Left ventricle myocardium superior (tissue), 1 donor: ENCODE data around the gene ZNF575. TPM values are rescaled to one million over a fixed set of nuclear protein-coding genes. Genes with fewer than 3 reads are reported as not detected.
"Not testable (repeated sequence)": the region's sequence is repeated elsewhere in the genome, so short reads cannot be mapped to it uniquely, and the experiment has no call there.

ENCODE experiments used
- ATAC-seq: fragments of 200-7000 bp; cut with Tn5 transposase; one replicate; pipeline ENCODE4 v1.9.1; 2020; ENCODE audit warnings: mild to moderate bottlenecking, moderate library complexity
- DNase-seq: peaks from one replicate; pipeline ENCODE4 v3.0.0-alpha.2; 2020
- intact Hi-C: fragments of 100-400 bp; cut with micrococcal nuclease; formaldehyde crosslinking; loops from one replicate; pipeline ENCODE4 v1.11.0; 2022
- total RNA-seq: library from RNA; stranded (reverse); fragmentation: NEBNext Ultra II Directional; extraction: Animal tissue kit (Norgen Biotek cat#: 25700); gene quantifications from one replicate; pipeline ENCODE4 v1.2.1, GENCODE V29; 2021
- donor health status: DM: no; HTN: yes; CAD: no; lungs with severe emphysema.

Gene ZNF575
- total RNA-seq, 1 donor from 2014 or later, result 1.8 TPM

DNA sequence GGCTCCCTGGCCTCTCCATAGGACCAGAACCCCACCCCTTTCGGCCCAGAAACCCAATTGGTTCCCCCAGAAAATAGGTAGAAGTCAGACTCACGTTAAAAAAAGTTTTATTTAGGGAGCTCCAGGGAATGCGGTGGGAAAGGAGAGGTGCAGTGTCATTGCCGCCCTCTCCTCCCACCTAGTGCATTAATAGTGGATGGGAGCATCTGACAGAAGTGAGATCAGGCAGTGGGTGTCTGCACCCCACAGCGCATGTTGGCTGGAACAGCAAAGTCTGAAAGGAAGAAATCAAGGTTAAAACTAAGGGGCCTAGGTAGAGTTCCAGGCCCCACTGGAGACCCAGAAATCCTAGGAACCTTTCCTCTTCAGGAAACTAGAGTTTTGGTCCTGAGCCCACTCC, 26.4 kb upstream of the ZNF575 start:
- DNase-seq (no peak), ATAC-seq (no peak)
- intact Hi-C loops, result no loop called here

DNA sequence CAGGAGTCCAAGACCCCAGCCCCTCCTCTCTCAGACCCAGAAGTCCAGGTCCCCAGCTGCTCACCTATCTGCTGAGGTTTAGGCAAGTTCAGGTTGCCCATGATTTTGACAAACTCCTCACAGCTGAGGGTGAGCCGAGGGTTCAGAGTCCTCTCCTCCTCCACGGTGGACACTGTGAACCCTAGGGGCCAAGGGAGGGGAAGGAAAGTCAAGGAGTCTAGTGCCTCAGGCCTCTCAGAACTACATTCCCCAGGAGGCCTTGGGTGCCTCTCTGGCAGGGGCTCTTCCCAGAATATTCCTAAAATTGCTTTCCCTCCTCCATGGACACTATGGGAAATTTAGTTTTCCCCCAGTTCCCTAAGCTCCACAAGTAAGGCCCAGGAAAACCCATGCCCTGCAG, 25.1 kb upstream of the ZNF575 start:
- ATAC-seq, result no peak
- DNase-seq, result no peak
- intact Hi-C loops, result no loop called here

- DNase-seq, result no peak
- intact Hi-C loops, result no loop called here
- ATAC-seq, result no peak
Measured at GRCh38 chr19:43510713-43511112, 22.3 kb upstream of the ZNF575 start.

DNA sequence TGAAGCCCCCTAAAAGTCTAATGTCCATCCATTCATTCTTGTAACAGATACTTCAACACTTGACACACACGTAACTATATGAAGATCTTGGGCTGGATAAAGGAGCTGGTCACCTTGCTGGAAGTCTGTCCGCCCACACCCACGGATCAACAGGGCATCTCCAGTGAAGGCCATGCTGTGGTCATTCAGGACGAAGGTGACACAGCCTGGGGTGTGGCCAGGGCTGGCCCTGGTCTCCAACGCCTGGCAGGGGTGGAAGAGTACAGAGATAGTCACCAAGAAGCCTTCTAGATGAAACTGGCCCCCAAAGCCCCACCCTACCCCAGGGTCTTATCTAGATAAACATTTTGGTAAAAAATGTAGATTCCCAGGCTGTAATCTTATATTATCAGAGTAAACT, 21.7 kb upstream of the ZNF575 start:
- DNase-seq, result no peak
- intact Hi-C loops, result no loop called here
- ATAC-seq, result no peak

DNA sequence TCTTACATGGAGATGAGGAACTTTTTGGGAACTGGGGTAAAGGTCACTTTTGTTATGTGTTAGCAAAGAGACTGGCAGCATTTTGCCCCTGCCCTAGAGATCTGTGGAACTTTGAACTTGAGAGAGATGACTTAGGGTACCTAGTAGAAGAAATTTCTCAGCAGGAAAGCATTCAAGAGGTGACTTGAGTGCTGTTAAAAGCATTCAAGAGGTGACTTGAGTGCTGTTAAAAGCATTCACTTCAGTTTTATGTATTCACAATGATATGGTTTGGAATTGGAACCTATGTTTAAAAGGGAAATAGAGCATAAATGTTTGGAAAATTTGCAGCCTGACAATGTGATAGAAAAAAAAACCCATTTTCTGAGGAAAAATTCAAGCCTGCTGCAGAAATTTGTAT, 20.6 kb upstream of the ZNF575 start:
- ATAC-seq, intact Hi-C loops, DNase-seq: not testable (repeated sequence)

DNA sequence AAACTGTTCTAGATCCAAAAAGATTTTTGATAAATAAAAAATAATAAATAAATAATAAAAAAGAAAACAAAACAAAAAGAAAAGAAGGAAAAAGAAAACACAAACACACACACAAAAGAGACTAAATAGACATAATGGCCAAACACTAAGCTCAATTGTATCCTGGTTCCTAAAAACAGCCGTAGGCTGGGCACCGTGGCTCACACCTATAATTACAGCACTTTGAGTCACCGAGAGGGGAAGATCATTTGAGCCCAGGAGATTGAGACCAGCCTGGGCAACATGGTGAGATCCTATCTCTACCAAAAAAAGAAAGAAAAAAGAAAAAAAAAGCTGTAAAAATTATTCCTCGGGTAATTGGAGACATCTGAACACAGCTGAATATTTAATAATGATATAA, 14.9 kb upstream of the ZNF575 start:
- ATAC-seq (no peak), DNase-seq (no peak)
- intact Hi-C loops, result loop anchor here (2.0 kb wide), 1 partner anchor 71 kb away; no protein-coding TSS in a partner anchor

- intact Hi-C loops, result loop anchor here (2.0 kb wide), 1 partner anchor 73 kb away; no protein-coding TSS in a partner anchor
- ATAC-seq (peak; percentile 75), DNase-seq (peak; percentile 81)
Measured at GRCh38 chr19:43519436-43520088, 13.4 kb upstream of the ZNF575 start.

- no peak for ATAC-seq
- intact Hi-C loops, result no loop called here
- DNase-seq, result no peak
Measured at GRCh38 chr19:43522929-43523328, 10.1 kb upstream of the ZNF575 start.

DNA sequence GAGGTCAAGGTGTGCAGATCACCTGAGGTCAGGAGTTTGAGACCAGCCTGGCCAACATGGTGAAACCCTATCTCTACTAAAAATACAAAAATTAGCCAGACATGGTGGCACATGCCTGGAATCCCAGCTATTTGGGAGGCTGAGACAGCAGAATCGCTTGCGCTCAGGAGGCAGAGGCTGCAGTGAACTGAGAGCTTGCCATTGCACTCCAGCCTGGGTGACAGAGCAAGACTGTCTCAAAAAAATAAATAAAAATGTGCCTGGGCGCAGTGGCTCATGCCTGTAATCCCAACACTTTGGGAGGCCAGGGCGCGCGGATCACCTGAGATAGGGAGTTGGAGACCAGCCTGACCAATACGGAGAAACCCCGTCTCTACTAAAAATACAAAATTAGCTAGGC, 9.3 kb upstream of the ZNF575 start:
- DNase-seq, intact Hi-C loops, ATAC-seq: not testable (repeated sequence)

DNA sequence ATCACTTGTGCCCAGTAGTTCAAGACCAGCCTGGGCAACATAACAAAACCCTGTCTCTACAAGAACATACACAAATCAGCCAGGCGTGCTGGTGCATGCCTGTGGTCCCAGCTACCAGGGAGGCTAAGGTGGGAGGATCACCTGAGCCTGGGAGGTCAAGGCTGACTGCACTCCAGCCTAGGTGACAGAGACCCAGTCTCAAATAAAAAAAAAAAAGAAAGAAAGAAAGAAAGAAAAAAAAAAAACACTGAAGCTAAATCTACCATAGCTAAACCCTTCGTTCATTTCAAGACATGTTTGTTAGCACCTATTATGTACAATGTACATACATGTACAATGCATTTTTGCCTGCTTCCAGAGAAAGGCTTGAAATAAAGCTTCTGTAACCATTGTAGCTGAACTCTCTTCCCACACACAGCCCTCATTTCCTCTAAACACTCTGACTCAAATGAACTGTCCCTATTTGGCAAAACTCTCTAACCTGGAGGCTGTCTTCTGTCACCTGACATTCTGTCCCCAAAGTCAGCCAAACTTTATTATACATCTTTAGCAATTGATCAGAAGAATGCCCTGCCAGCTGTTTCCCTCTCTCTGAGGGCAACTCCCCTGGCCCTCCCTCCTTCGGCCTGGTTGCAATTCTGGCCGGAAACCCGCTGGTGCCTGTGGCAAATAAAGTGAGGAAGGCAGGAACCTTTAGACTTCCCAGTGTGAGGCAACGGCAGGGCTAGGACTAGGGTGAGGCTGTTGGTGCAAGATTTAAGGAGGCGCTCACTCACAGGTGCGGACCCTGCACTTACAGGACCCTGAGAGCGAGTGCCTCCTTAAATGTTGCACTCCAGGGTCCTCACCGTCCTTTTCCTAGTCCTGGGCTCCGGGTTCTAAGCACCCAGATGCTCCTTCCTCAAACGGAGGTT, 7.8 kb upstream of the ZNF575 start:
- ATAC-seq, result peak; percentile 54

GRCh38 chr19:43525836-43526771, 6.9 kb upstream of the ZNF575 start:
- intact Hi-C loops, result no loop called here
- DNase-seq (peak; percentile 39), ATAC-seq (peak; percentile 33)

More for the DNA sequence above, 7.8 kb upstream of the ZNF575 start:
- DNase-seq, result peak; percentile 60
- intact Hi-C loops, result no loop called here

DNA sequence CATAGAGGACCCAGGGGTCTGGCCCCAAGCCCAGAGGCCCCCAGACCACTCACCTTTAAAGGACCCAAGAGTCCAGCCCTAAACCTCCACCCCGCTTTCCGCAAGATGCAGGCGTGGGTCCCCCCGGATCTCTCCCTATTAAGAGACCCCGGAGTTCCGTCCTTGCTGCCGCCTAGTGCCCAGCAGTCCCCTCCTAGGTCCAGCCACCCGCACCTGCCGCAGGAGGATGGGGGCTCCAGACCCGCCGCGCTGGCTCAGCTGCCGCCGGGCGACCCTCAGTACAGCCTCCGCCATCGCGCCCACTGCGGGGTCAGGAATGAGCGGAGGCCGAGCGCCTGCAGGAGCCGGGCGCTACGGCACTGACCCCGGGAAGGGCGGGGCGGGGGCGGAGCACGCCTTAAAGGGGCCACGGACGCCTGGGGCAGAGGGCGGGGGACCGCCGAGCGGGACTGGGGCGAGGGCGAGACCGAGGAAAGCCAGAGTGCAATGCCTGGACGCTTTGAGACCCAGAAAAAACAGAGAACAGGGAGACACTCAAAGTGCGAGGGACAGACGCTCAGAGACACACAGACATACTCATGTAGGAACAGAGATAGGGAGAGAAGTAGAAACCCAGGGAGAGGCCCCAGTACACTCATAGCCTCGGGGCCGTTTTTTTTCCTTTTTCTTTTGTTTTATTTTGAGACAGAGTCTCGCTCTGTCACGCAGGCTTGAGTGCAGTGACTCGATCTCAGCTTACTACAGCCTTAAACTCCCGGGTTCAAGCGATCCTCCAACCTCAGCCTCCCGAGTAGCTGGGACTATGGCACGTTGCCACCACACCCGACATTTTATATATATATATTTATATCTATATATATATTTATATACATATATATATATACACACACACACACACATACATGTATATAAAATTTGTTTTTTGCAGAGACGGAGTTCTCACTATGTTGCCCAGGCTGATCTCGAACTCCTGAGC, 5.8 kb upstream of the ZNF575 start, which contains the start of gene ETHE1:
Gene ETHE1 (minus strand): TSS at position 318 of the 976 bp plus-strand sequence. CDS start 24 bp downstream, at position 294.
- DNase-seq, result peak; percentile 92
- intact Hi-C loops, result no loop called here
- ATAC-seq, result peak; percentile 96

DNA sequence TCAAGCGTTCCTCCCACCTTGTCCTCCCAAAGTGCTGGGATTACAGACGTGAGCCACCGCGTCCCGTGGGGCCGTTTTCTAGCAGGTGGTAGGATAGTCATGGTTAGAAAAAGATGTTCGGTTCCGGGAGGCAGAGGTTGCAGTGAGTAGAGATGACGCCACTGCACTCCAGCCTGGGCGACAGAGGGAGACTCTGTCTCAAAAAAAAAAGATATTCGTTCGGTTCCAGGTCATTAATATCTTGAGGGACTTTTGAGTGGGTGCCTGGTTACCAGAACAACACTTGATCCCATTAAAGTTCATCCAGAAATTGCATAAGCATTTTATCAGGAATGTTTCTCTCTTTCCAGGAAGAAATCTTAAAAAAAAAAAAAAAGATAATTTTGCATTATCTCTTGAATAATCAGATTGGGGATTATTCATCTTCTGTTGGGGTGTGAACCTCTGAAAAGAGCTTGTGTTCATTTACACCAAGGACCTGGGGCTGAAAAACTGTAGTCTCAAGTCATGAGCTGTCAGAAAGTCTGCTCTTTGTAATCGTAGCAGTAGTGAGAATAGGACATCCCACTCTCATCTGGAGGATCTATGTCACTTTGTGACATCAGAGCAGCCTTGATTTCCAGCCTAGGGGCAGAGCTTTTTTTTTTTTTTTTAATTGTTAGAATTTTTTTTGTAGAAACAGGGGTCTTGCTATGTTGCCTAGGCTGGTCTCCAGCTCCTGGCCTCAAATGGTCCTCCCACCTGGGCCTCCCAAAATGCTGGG, 4.9 kb upstream of the ZNF575 start:
- ATAC-seq (peak; percentile 5), DNase-seq (peak; percentile 50)
- intact Hi-C loops, result no loop called here

DNA sequence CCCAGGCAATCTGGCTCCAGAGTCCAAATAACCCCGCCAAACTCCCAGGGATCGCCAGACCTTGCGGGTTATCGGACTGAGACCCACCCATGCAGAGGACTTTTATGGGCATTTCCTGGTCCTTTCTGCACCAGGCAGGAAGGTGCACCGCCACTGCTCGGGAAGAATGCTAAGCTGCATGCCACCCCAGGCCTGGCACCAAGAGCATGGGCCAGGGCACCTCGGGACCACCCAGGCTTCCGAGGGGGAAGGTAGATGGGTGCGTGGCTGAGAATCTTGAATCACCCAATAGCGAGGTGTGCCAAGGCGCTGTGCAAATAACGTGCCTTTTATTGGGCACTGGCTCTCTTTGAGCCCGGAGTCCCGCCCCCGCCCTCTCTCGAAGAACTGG, 422 bp upstream of the ZNF575 start:
- DNase-seq (peak; percentile 71), ATAC-seq (peak; percentile 5)
- intact Hi-C loops, result no loop called here

DNA sequence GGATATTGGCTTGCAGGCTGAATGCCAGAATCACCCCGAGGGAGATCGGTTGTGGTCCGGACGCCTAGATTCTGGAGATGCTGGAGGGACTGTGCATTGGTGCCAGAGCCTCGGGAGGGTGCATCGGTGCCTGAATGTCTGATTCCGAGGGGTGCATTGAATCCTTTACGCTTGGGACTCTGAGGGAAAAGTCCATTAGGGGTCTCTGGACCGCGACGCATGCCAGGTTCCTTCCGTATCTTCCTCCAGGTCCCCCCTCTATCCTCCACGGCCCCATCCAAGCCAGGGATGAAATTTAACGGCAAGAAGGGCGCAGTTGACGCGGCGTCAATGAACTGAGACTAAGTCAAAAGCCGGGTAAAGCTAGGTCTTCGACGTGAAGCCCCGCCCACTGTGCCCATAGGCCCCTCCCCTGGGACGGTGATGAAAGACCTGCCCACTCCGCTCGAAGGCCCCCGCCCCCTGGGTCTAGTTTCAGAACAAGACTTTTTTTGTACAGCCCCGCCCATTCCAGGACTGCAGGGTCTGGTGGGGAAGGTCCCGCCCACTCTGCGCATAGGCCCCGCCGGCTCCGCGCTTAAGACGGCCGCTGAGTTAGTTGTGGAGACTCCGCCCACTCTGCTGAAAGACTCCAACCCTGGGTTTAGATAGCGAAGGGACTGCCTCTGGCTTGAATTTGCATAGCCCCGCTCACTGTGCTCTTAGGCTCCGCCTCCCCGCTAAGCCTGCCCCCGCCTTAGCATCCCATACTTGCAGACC, 737 bp downstream of the ZNF575 start:
- DNase-seq (peak; percentile 98), ATAC-seq (peak; percentile 88)
- intact Hi-C loops, result no loop called here

DNA sequence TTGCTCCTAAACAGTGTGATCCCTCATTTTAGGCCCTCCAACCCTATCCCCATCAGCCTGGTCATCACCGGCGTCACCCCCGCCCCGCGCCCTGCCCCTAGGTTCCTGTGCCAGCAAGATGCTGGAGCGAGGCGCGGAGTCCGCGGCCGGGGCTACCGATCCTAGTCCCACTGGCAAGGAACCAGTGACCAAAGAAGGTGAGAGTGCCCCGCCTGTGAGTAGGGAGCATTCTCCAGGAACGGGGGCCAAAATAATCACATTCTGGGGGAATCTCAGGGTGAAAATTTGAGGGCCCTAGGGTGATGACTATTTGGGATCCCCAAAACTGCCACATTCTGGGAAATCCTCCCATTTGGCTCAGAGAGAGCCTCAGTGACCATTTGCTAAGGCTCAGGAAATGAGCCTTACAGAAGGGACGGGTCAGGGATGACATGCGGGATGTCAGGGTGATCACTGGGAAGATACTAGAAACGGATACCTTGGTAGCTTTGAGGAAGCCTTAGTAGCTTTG, 1.4 kb downstream of the ZNF575 start:
- ATAC-seq (no peak), DNase-seq (no peak)
- intact Hi-C loops, result no loop called here
